HCT116 (cell line): ENCODE results near the gene TBC1D2B.
"Not testable (repeated sequence)": the region's sequence is repeated elsewhere in the genome, so short reads cannot be mapped to it uniquely, and the experiment has no call there.

Experiments
- EZH2 ChIP-seq: fragments of 200-600 bp; sonication (generic); IDR thresholded peaks from 2 replicates; pipeline ENCODE4 v1.6.1; 2017; ENCODE audit warnings: antibody characterized with exemption, mixed run types
- EZH2phosphoT487 ChIP-seq: fragments of 200-600 bp; IDR thresholded peaks from 2 replicates; pipeline ENCODE4 v1.6.1; 2018; ENCODE audit warnings: antibody characterized with exemption, borderline replicate concordance
- JUND ChIP-seq: IDR thresholded peaks from 2 replicates; pipeline ENCODE4 v1.6.1; 2012
- POLR2A ChIP-seq: IDR thresholded peaks from 2 replicates; pipeline ENCODE4 v1.7.0; 2011; ENCODE audit warnings: borderline replicate concordance; ENCODE audit not compliant: insufficient read depth, insufficient read length; ENCODE audit errors: extremely low read depth
- POLR2AphosphoS5 ChIP-seq: IDR thresholded peaks from 2 replicates; pipeline ENCODE4 v1.6.1; 2011; ENCODE audit warnings: mild to moderate bottlenecking, low read depth, low read length, moderate library complexity
- RAD21 ChIP-seq: IDR thresholded peaks from 2 replicates; pipeline ENCODE4 v1.6.1; 2012; ENCODE audit warnings: low read depth, mild to moderate bottlenecking
- REST ChIP-seq: IDR thresholded peaks from 2 replicates; pipeline ENCODE4 v1.6.1; 2012; ENCODE audit warnings: low read depth
- SIN3A ChIP-seq: IDR thresholded peaks from 2 replicates; pipeline ENCODE4 v1.6.1; 2012; ENCODE audit warnings: low read depth
- SP1 ChIP-seq: IDR thresholded peaks from 2 replicates; pipeline ENCODE4 v1.6.1; 2012; ENCODE audit warnings: low read depth
- ZNF274 ChIP-seq: fragments of 200-500 bp; sonication (Bioruptor generic); IDR thresholded peaks from 2 replicates; pipeline ENCODE4 v1.6.1; 2014; ENCODE audit warnings: mild to moderate bottlenecking, low read depth, low read length, inconsistent platforms
- TF ChIP-seq, protein P1 (sequence below), 3 experiments: fragments of 200-600 bp in 1 of 3; sonication (generic) in 1 of 3; IDR thresholded peaks in 2 of 3; conservative IDR thresholded peaks in 1 of 3; 2 replicates each; pipeline ENCODE4 v1.5.1; 2012 to 2017; ENCODE audit warnings: low read depth in 2 of 3, low read length in 2 of 3, antibody characterized with exemption in 1 of 3, borderline replicate concordance in 1 of 3, control low read depth in 1 of 3, mild to moderate bottlenecking in 1 of 3, mixed read lengths in 1 of 3, mixed run types in 1 of 3, moderate library complexity in 1 of 3; ENCODE audit not compliant: insufficient read depth in 1 of 3
- TF ChIP-seq, protein P2 (sequence below): IDR thresholded peaks from 2 replicates; pipeline ENCODE4 v1.6.1; 2012

- TF ChIP-seq, protein P1, sequence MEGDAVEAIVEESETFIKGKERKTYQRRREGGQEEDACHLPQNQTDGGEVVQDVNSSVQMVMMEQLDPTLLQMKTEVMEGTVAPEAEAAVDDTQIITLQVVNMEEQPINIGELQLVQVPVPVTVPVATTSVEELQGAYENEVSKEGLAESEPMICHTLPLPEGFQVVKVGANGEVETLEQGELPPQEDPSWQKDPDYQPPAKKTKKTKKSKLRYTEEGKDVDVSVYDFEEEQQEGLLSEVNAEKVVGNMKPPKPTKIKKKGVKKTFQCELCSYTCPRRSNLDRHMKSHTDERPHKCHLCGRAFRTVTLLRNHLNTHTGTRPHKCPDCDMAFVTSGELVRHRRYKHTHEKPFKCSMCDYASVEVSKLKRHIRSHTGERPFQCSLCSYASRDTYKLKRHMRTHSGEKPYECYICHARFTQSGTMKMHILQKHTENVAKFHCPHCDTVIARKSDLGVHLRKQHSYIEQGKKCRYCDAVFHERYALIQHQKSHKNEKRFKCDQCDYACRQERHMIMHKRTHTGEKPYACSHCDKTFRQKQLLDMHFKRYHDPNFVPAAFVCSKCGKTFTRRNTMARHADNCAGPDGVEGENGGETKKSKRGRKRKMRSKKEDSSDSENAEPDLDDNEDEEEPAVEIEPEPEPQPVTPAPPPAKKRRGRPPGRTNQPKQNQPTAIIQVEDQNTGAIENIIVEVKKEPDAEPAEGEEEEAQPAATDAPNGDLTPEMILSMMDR (IDR thresholded peaks at IDR 0.05 in 2 of 3, conservative IDR thresholded peaks at IDR 0.05 in 1 of 3; ENCODE audit: borderline replicate concordance in 1 of 3, insufficient read depth in 1 of 3, low read depth in 2 of 3, low read length in 2 of 3) = not testable (repeated sequence)
- TF ChIP-seq EZH2, SIN3A, ZNF274, POLR2A, REST, RAD21, EZH2phosphoT487, POLR2AphosphoS5, SP1, JUND: not testable (repeated sequence)
- TF ChIP-seq, protein P2, sequence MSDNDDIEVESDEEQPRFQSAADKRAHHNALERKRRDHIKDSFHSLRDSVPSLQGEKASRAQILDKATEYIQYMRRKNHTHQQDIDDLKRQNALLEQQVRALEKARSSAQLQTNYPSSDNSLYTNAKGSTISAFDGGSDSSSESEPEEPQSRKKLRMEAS = not testable (repeated sequence)
Observed at GRCh38 chr15:77996713-77997171, 80.8 kb downstream of the TBC1D2B start.
